Uterus (tissue), 4 donors: ENCODE data around the gene INSM1. TPM values are rescaled to one million over a fixed set of nuclear protein-coding genes. Genes with fewer than 3 reads are reported as not detected.

Source experiments
- DNase-seq, 2 donors: peaks; one replicate each; pipeline ENCODE4 v3.0.0-alpha.2; 2019 to 2020
- H3K27ac ChIP-seq, 2 donors: fragments of 200-600 bp; sonication (generic); 1 replicate in 1 of 2; 2 replicates in 1 of 2; pipeline ENCODE4 v1.5.1; 2016 to 2018
- H3K27me3 ChIP-seq, 2 donors: fragments of 200-600 bp; sonication (generic); one replicate each; pipeline ENCODE4 v1.5.1; 2018 to 2019; ENCODE audit warnings: control low read depth in 1 of 2
- H3K36me3 ChIP-seq, 2 donors: fragments of 200-600 bp; sonication (generic); one replicate each; pipeline ENCODE4 v1.5.1; 2019; ENCODE audit warnings: control low read depth in 1 of 2
- H3K4me1 ChIP-seq, 2 donors: fragments of 200-600 bp; sonication (generic); one replicate each; pipeline ENCODE4 v1.5.1; 2018 to 2019; ENCODE audit warnings: control low read depth in 1 of 2
- H3K4me3 ChIP-seq, 2 donors: fragments of 200-600 bp; sonication (generic); 1 replicate in 1 of 2; 2 replicates in 1 of 2; pipeline ENCODE4 v1.5.1; 2018 to 2019; ENCODE audit warnings: mild to moderate bottlenecking in 1 of 2
- H3K9me3 ChIP-seq, 2 donors: fragments of 200-600 bp; sonication (generic); one replicate each; pipeline ENCODE4 v1.5.1; 2019; ENCODE audit warnings: control low read depth in 1 of 2
- CTCF ChIP-seq, 4 experiments: fragments of 200-600 bp in 2 of 4; fragments of 450-650 bp in 2 of 4; sonication (generic) in 2 of 4; IDR thresholded peaks; one replicate each; pipeline ENCODE4 v1.5.1; 2016 to 2019; ENCODE audit warnings: antibody characterized with exemption in 4 of 4, mild to moderate bottlenecking in 2 of 4, moderate library complexity in 1 of 4
- POLR2A ChIP-seq, 2 donors: fragments of 450-650 bp; IDR thresholded peaks; one replicate each; pipeline ENCODE4 v1.6.1; 2016; ENCODE audit warnings: antibody characterized with exemption in 2 of 2, mild to moderate bottlenecking in 1 of 2, moderate library complexity in 1 of 2
- intact Hi-C: fragments of 100-400 bp; cut with DNase I; formaldehyde crosslinking; loops from one replicate; pipeline ENCODE4 v1.15.1; 2023; ENCODE audit warnings: low total_unique reads
- total RNA-seq, 4 donors: library from RNA; depleted of rRNA in 3 of 4; stranded (reverse); fragments of >200 nt in 3 of 4; gene quantifications; one replicate each; pipeline versions ENCODE4 v1.1.0 to v1.2.4, GENCODE V29; 2014 to 2023
- donor health status: DM: yes; HTN: yes; CAD: no.

The INSM1 gene
- total RNA-seq, 4 donors from 2014 or later, result not detected

GRCh38 chr20:20334489-20334888 is 33.4 kb upstream of the INSM1 start:
- DNase-seq, result no peak
- Histone ChIP-seq H3K9me3 (no peaks in the 10 kb centered on the region), H3K4me3 (no peak overlapping the region), H3K36me3 (no peaks in the 10 kb centered on the region), H3K4me1 (no peaks in the 10 kb centered on the region), H3K27me3 (no peaks in the 10 kb centered on the region), H3K27ac (no peak overlapping the region)
- intact Hi-C loops, result no loop called here
- no peak for TF ChIP-seq POLR2A (IDR thresholded peaks at IDR 0.05)
- TF ChIP-seq CTCF (IDR thresholded peaks at IDR 0.05), result no peak

GRCh38 chr20:20338133-20338730 is 29.7 kb upstream of the INSM1 start:
- no peak for DNase-seq
- Histone ChIP-seq H3K27me3 (no peaks in the 10 kb centered on the region), H3K4me3 (no peak overlapping the region), H3K36me3 (no peaks in the 10 kb centered on the region), H3K27ac (no peak overlapping the region), H3K9me3 (no peaks in the 10 kb centered on the region), H3K4me1 (no peaks in the 10 kb centered on the region)
- intact Hi-C loops, result no loop called here
- TF ChIP-seq POLR2A (IDR thresholded peaks at IDR 0.05), result no peak
- TF ChIP-seq CTCF (IDR thresholded peaks at IDR 0.05), result no peak

- Histone ChIP-seq H3K4me3 (no peak overlapping the region), H3K9me3 (no peaks in the 10 kb centered on the region), H3K27ac (no peak overlapping the region), H3K27me3 (no peaks in the 10 kb centered on the region), H3K36me3 (no peaks in the 10 kb centered on the region), H3K4me1 (no peaks in the 10 kb centered on the region)
- no peak for DNase-seq
- TF ChIP-seq CTCF (IDR thresholded peaks at IDR 0.05) (no peak), POLR2A (IDR thresholded peaks at IDR 0.05) (no peak)
- intact Hi-C loops, result no loop called here
Measured at GRCh38 chr20:20340443-20340842, 27.5 kb upstream of the INSM1 start.

- H3K4me3 ChIP-seq, result no peak overlapping the region
- no peaks in the 10 kb centered on the region for H3K4me1 ChIP-seq
- H3K27ac ChIP-seq, result no peak overlapping the region
- intact Hi-C loops, result no loop called here
- TF ChIP-seq CTCF (IDR thresholded peaks at IDR 0.05) (no peak), POLR2A (IDR thresholded peaks at IDR 0.05) (no peak)
- no peaks in the 10 kb centered on the region for H3K36me3 ChIP-seq
- H3K27me3 ChIP-seq, result no peaks in the 10 kb centered on the region
- no peak for DNase-seq
- no peaks in the 10 kb centered on the region for H3K9me3 ChIP-seq
Measured at GRCh38 chr20:20341371-20341770, 26.5 kb upstream of the INSM1 start.

- intact Hi-C loops, result no loop called here
- Histone ChIP-seq H3K4me3 (no peak overlapping the region), H3K27ac (no peak overlapping the region), H3K4me1 (no peaks in the 10 kb centered on the region), H3K27me3 (no peaks in the 10 kb centered on the region), H3K36me3 (no peaks in the 10 kb centered on the region), H3K9me3 (no peaks in the 10 kb centered on the region)
- TF ChIP-seq POLR2A (IDR thresholded peaks at IDR 0.05) (no peak), CTCF (IDR thresholded peaks at IDR 0.05) (no peak)
- no peak for DNase-seq
Measured at GRCh38 chr20:20342066-20342465, 25.8 kb upstream of the INSM1 start.
